NCI-H1694 treated with DMSO at 0.1 percent for 48 hours (cell line): ENCODE measurements around the gene STAC2.
A peak's percentile ranks its signal among the peaks of the same experiment; 100 is the strongest.

Source experiments
- DNase-seq: peaks from one replicate; lab custom pipeline; 2025; lab: John Stamatoyannopoulos, UW

STAC2 gene

DNA sequence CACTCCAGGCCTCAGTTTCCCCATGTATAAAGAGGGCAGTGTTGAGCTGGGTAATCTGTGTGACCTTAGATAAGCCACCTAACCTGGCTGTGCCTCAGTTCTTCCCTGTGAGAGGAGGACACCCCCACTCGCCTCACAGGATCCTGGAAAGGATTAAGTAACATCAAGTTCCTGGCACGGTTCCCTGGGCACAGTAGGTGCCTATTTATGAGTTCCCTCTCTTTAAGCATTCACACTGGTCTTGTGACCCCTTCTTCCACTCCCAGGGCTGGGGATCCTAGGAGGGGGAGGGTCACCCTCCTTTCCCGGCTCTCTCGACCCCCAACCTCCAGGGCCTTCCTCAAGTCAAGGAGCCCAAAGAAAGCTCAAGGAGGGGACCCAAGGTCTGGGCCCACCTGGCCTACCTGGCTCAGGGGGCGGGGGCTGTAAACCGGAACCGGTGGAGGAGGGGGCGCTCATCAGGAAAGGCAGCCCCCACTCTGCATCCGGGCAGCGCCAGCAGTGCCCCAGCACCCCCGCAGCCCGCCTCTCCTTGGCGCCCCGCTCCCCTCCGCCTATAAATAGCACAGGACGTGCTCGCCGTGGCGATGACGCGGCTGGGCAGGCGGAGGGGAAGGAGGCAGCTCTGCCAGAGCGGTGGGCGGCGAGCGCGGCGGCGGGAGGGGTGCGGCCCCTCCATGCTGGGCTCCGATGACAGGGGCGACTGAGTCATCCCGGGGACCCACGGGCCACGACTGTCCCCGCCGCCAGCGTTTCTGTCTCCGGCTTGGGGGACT, 16.2 kb downstream of the STAC2 start:
- DNase-seq: no peak

DNA sequence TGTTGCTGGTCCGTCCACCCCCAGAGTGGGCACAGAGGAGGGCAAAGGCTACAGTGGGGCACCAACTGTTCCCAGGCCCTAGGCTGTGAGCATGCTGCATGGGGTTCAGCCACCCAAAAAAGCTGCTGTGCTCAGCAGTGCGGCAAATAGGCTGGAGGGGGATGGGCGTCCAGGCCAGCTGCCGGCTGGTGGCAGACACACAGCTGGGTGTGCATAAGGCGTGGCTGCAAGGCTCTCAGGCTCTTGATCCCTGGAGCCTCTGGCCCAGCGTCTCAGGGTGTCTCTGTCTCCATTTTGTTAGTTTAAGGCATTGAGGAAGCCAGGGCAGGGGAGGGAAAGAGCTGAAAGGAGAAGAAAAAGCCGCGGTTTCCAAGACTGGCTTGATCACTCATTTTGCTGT, 16.9 kb downstream of the STAC2 start:
- DNase-seq: peak; percentile 60

DNA sequence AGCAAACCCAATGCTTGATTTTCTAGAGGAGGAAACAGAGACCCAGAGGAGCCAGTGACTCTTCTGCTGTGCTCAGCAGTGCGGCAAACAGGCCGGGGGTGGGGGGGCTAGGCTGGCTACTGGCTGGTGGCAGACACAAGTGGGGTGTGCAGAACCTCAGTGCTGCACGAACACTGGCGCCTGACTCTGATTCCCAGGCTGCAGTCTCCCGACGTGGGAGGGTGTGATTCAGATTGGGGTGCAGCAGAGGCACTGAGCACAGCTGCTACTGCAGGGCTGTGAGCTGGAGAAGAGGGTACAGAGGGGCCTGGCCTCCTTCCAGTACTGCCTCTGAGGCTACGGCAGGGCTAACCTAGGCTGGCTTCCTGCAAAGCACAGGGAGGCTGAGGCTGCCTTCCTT, 17.6 kb downstream of the STAC2 start:
- peak; percentile 47 for DNase-seq

DNA sequence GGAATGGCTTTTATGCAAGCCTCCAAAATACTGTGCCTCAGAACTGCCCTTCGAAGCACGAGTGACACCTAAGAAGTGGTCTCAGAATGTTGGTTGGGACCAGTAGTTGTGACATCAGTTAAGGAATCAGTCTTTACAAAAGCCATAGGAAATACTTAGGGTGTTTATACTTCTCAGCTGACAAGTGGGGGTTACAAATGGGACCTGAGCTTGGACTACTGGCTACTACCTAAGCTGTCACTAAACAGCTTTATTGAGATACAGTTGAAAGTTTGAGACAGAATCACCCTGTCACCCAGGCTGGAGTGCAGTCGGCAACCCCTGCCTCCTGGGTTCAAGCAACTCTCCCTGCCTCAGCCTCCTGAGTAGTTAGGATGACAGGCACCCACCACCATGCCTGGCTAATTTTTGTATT, 20.6 kb downstream of the STAC2 start:
- DNase-seq: no peak

DNA sequence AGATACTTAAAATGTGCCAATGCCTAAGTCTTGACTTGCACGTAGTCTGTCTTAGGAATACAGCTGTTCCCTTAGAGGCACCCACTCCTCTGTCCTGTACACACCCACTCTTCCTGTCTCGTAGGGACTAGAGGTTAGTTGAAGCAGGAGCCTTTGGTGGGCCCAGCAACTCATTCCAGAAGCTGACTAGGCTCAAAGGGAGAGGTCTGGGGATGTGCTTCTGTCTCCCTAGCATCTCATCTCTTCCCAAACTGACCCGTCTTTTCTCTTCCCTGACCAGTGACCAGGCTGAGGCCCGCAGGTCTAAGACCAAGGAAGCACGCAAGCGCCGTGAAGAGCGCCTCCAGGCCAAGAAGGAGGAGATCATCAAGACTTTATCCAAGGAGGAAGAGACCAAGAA, 21.5 kb downstream of the STAC2 start:
- no peak for DNase-seq

DNA sequence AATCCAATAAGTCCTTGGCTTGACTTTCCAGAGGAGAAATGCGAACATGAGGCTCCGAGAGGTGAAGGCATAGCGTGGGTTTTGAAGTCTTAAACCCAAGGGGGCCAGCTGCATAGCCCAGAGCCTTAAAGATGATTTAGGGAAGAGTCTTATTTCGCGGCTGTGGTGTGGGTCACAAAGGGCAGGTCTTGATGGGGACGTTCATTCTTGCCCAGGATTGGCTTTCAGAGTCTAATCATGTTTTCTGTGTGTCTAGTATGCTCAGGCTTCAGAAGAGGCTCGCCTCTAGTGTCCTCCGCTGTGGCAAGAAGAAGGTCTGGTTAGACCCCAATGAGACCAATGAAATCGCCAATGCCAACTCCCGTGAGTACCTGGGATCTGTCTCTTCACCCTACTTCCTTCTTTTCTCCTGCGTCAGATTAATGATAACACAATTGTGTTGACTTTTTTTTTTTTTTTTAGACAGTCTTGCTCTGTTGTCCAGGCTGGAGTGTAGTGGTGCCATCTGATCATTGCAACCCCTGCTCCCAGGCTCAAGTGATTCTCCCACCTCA, 24.7 kb downstream of the STAC2 start:
- DNase-seq: no peak

DNA sequence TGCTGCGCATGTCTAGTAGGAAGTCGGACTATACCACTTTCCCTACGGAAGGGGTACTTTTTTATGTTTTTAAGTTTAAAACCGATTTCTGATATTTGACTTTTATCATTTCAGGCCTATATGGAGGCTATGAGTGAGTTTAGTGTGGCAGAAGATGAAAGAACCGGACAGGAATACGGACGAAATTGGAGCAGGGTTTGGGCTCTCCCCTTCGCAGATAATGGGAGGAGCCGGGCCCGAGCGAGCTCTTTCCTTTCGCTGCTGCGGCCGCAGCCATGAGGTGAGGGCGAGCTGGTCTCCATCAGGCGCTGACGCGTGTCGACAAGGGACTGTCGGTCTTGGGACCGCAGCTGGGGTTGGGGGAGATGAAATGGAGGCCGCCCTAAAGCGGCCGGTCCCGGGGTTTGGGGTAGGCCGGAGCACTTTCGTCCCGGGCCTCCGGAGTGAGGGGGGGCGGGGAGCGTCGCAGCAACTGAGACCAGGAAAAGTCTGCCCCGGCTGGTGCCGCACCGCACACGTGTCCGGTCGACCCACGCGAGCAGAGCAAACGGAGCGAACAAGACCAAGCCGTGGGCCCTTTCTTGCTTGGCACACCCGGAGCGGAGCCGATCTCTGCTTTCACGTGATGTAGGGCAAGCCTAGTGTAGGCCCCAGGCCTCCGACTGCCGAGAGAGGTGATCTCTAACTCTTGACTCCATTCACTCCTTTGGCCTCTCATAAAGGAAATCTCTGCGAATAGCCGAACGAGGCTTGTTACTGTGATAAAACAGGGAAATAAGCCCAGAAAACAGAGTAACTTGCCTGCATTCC, 25.5 kb downstream of the STAC2 start, which contains the start of gene RPL19:
RPL19 (plus strand) TSS at position 214 of the 810 bp plus-strand sequence; CDS start at position 276, 62 bp downstream.
- DNase-seq: no peak

DNA sequence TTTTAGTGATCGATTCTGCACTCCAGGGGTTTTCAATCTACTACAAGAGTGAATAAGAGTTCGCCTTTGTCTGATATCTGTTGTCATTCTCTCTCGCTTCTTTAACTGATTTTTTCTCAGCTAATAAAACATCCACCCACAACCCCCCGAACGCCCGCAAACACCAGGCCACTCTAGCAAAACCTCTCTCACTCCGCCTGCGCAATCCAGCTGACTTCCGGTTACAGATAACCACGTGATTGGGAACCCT, 26.0 kb downstream of the STAC2 start:
- peak; percentile 96 for DNase-seq

DNA sequence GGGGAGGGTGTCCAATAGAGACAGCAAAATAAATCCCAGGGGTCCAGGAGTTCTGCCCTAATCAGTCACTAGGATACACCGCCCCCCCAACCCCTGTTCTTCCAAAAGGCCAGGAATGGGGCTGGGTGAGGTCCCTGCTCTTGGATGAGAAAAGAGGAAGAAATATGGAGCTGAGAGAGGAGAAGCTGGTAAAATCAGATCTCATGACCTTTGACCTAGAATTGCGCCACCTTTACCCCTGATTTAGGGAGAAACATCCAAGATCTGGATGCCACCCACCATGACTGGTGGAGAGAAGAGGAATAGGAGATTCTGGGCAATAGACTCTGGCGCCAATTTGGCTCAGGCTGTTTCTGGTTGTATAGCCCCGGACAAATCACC, 27.6 kb downstream of the STAC2 start:
- DNase-seq: no peak

DNA sequence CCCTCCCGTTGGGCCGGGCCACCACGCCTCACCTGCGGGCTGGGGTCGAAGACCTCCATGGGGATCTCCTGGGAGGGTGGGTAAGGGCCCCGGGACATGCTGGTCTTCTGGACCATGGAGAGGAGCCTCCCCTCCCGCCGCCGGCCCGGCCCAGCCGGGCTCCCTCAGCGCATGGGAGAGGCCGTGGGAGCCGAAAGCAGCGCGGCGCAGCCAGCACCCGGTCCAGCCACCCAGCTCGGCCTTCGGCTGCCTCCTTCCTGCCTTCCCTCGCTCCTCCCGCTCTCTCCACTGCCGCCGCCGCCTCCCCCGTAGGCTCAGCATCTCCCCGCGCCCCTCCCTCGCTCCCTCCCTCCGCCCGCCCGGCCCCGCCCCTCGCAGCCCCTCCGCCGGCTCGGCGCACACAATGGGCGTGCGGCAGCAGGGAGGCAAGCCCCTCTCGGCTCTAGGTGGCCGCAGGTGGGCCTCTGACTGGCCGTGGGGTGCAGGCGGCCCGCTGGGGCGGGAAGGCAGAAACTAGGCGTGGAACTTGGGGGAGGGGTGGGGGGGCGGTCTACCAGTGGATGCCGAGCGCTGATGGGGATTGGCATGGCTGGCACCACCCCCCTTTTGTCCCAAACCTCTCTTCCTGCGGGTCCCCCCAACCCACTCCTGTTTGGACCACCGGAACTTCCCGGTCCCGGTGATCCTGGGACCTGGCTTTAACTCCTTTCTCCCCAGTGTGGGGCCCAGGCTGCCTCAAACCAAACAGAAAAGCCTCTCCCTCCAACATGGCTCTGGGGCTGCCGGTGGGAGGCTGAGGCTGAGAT, 28.2 kb downstream of the STAC2 start, which contains the start of gene CACNB1:
CACNB1 (minus strand) TSS at position 290 of the 806 bp plus-strand sequence; CDS start at position 116, 174 bp downstream.
- DNase-seq: peak; percentile 61

DNA sequence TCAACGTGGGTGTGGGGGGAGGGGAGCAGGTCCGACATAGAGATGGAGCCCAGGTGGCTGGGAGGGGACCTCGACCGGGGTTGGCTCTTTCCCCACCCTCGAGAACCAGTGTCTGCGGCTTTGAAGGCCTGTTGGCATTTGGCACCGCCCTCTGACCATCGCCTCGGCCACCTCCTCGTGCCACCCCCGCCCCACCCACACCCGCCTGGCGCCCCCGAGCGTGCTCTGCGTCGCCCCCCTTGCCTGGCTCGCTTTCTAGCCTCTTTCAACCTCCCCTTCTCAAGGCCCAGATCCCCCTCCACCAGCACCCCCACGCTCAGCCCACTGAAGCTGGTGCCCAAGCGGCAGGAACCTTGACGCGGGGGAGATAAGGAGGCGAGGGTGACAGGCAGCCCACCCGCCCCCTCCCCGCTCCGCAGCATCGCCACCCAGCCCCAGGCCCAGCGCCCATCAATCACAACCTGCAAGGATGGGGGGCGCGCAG, 28.9 kb downstream of the STAC2 start:
- no peak for DNase-seq

DNA sequence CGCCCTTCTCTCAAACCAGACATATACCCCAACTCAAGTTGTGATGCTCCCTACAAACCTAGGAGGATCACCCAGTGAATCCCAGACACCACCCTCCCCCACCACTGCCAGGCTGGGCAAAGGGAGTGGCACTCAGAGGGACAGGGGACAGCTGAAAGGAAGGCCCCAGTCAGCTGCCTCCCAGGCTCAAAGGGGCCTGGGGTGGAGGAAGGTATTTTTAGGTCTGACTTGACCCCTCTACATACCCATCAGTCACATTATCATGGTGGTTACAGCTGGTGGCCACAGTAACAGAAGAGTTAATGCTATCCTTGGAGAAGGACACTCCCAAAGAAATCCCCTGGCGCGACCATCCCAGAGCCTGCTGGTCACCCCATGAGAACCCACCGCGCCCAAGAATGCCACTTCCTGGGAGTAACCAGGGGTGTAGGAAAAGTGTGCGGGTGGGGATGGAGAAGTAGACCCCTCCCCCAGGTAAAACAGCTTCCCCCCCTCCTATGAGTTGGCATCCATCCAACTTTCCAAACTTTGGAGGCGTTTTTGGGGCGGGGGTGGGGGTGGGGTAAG, 29.4 kb downstream of the STAC2 start:
- DNase-seq: no peak

DNA sequence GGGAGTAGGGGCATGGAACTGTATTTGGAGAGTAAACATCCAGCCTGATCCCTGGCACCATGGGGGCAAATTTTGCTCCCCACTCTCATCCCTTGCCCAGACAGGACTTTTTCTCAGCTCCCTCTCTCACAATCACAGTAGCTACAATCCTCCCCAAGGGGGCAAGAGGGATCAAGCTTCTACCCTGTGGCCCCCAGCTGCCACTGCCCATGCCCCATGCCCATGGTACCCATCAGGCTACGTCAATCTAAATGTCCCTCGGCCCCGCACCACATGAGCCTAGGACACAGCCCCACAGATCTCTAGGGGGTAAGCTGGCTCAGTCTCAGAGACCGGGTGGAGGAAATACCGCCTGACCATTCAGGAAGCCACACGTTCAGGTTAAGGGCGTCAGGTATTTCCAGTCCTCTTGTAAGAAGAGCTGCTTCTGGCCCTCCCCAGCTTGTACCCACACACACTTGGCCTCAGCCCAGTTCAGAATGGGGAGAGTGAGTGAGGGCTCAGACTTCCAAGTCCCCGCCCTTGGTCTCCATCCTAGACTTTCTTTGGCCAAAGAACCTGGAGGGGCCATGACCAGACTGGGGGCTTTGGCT, 30.1 kb downstream of the STAC2 start:
- DNase-seq: no peak

DNA sequence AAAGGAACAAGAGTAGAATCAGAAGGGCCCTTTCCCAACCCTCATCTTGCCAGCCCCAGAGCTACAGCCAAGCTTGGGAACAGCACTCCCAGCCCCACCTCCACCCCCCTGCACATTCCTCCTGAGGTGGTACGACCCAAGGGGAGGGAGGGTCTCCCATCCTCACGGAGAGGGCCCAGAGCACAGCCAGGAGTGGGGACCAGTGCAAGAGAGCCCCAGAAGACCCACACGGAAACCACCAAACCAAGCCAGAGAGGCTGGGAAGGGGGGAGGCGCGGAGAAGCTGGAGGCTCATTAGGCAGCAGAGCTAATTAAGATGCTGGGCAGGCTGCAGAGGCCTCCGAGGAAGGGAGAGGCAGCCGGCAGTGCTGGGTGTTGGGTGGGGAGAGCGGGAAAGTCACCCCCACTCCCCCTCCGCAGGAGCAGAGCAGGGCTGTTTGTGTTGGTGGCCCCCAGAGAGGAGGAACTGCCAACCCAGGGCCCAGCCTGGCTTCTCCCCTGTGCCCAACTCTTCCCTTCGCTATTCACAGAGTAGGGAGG, 30.7 kb downstream of the STAC2 start:
- DNase-seq: no peak

DNA sequence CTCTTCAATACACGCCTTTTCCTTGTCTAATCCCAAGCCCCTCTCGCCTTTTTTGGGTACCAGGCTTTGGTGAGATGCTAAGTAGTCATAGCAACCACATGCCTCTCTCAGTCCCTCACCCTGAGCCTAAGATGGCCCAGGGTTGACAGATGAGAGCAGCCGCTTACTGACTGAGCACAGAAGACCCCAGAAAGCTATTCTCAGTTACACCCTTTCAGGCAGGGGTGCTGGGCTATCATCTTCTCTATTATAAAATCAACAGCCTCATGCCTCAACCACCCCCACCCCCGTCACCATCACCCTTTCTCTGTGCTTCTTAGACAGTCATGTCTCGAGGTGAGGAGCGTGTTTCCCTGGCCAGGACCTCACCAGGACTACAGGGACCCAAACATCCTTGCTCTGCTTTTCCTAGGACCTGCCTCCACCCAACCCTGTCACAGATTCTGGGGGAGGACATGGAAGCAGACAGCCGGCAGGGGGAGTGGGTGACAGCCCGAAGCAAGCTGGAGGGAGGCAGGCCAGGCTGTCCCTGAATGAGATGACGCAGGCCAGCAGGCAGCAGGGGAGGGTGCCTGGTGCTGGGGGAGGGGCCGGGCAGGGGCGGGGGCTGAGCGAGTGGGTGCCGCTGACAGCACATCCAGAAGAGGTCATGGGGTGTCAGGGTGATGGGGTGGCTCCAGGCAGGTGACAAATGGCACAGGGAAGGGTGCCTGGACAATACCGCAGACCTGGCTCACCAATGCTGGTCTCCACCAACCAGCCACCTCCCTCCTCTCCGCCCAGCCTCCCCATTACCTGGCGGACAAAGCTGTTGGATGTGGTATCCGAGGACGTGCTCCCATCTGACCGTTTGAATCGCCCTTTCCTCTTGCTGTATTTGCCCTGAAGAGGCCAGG, 31.4 kb downstream of the STAC2 start:
- peak; percentile 80 for DNase-seq

DNA sequence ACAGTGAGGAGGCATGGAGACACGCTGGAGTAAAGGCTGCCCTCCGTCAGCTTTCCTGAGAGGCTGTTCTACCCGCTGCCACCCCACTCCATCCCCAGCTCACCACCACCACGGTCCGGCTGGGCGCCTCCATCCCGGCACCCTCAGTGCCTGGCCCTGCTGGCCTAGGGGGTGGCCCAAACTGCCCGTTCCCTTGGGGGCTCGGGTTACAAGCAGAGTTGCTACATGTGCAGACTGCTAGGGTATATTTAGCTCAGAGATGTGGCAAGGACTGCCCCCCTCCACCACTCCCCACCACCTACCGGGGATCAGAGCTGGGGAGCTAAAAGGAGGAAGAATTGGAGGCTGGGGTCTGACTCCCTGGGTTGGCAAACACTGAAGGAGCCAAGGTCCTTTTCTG, 32.4 kb downstream of the STAC2 start:
- no peak for DNase-seq

DNA sequence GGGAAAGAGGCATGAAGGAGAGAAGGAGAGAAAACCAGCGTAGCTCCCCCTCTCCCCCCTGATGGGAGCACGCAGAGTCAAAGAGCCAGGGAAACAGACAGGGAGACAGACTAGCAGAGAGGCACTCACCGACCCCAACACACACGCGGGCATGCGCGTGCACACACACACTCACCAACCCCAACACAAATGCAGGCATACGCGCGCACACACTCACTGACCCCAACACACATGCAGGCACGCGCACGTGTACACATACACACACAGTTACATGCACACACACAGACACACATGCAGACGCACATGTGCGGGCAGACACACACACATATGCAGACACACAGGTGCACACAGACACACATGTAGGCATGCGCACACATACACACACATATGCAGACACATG, 32.8 kb downstream of the STAC2 start:
- no peak for DNase-seq

DNA sequence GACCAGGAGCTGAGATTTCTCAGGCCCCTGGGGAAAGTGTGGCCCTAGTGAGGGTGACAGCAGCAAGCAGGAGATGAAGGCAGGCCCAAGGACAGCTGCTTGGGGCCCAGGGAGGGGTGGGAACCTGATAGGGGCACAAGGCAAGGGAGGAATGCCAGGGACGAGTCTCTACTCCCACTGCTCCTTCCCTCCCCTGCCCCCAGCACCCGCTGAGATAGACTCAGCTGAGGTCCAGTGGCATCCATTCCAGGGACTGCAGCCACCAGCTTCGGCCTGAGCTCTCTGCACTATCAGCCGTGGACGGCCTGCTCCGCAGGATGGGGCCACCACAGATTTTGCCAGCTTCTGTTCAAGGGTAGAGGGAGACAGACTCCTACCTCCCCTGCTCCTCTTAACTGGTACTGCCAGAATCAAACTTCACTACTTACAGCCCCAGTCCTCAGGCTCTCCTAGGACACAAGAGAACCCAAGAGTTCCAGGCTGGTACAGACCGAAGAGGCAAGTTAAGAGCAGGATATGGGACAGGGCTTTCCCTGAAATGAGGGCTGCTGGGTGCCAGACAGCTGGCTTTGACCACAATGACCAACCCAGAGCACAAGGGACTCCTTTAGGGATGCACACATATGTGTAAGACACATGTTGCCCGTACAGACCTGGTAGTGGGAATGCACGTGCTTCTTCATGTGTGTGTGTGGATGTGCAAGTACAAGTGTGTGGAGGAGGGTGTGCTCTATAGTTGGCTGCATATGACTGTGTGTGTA, 33.8 kb downstream of the STAC2 start:
- DNase-seq: no peak

DNA sequence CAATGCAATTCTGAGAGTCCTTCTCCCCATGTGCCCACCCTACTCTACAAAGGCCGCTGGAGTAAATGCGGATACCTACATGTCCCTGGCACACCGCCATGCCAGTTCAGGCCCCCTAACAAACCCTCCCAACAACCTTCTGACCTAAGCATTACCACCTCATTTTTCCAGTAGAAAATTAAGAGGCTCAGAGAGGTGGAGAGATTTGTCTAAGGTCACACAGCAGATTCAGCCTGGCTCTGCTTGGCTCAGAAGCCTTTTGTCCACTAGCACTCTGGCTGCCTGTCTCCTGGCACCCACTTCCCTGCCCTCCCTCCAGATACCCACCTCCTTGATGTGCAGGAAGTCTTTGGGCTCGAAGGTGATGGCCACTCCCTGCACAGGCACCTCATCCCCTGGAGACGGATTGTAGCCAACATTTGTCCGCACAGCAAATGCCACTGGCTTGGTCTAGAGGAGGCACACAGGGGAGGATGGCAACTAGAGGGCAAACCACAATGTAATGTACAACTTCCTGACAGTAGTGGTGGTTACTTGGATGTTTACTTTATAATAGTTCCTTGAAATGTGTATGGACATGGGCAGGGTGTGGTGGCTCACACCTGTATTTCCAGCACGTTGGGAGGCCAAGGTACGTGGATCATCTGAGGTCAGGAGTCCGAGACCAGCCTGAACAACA, 38.5 kb downstream of the STAC2 start:
- no peak for DNase-seq
